Measurements from ENCODE around the gene WNT8B. TPM values are rescaled to one million over a fixed set of nuclear protein-coding genes. Genes with fewer than 3 reads are reported as not detected.

WNT8B gene
- total RNA-seq, 2 experiments from 2014 or later, result not detected

DNA sequence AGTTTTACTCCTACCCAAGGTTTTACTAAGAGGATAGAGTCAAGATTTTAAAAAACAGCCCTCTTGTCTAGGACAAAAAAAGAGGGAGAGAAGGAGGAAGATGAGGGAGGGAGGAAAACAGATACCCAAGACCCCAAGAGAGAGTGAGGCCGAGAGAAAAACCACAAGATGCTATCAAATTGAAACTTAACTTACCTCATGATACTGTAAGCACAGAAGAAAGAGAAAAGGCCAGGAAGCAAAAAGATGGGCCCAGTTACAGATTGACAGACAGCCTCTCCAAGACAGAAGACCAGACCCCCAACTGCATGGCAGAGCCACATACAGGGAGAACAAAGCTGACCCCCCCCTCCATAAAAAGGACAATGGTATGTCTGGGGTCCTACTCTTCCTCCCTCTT lies 45.5 kb downstream of the WNT8B start:
- POLR2A ChIA-PET, result interaction anchor here (0.9 to 1.5 kb wide), 2 partner anchors 21 to 161 kb away, joined by 4 to 7 read pairs; partner anchors contain the start of genes NDUFB8 and SCD

DNA sequence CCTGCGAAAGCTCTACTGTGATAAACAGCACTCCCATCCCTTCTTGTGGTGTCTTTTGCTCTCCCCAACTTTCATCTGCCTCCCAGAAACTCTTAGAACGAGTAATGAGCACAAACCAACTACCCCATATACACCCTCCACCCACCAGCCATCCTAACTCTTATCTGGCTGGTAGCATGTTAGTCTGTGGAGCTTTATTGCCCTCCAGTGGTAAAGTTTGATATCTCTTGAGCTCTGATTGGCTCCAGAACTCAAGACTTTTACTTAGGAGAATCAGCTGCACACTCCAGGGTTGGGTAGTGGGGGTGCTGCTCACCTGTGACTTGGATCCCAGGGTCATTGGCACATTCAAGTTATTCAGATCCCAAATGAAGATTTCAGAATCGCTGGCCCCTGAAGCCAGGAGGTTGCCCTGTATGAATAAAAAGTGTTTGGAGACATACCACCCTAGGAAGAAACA lies 45.9 kb downstream of the WNT8B start:
- CTCF ChIA-PET, result interaction anchor here (0.6 to 7.2 kb wide), 18 partner anchors 9 to 173 kb away, joined by 3 to 76 read pairs (median 4); partner anchors contain the start of genes HIF1AN, SCD and SEC31B
- POLR2A ChIA-PET, result interaction anchor here (0.5 to 1.7 kb wide), 6 partner anchors 20 to 276 kb away, joined by 3 to 7 read pairs (median 4); partner anchors contain the start of genes NDUFB8 and SCD

More for the DNA sequence above, 45.5 kb downstream of the WNT8B start:
- CTCF ChIA-PET, result interaction anchor here (0.7 to 7.2 kb wide), 15 partner anchors 8 to 170 kb away, joined by 3 to 76 read pairs (median 5); partner anchors contain the start of genes SCD and SEC31B

DNA sequence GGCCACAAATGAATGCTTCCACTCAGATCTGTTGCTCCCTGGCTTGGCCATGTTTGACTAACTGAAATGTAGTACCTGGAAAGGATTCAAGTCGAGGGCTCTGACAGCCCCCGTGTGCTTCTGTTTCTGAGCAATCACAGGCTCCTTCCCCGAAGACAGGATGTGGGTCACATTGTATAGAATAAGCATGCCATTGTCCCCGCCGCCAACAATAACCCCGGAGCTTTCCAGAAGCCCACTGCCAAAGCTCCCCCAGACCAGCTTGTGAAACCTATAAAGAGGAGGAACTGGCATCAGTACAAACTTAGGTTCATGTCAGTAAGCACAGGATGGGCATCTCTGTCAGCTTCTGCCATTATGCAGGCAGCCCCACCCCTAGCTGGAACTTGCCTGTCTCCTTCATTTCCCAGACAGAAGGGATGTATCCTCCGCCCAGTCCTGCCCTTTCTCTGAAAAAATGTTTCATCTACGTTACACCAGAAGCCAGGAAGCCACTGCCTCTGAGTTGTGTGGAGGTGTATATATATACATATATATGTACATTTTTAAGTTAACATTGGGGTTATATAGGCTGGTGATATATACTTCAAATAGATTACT lies 46.5 kb downstream of the WNT8B start:
- ChIA-PET POLR2A (interaction anchor here (0.5 to 1.7 kb wide), 6 partner anchors 19 to 276 kb away, joined by 3 to 7 read pairs (median 4); partner anchors contain the start of genes NDUFB8 and SCD), CTCF (interaction anchor here (0.6 to 7.2 kb wide), 14 partner anchors 9 to 173 kb away, joined by 3 to 76 read pairs (median 6); partner anchors contain the start of genes HIF1AN, SCD and SEC31B)

DNA sequence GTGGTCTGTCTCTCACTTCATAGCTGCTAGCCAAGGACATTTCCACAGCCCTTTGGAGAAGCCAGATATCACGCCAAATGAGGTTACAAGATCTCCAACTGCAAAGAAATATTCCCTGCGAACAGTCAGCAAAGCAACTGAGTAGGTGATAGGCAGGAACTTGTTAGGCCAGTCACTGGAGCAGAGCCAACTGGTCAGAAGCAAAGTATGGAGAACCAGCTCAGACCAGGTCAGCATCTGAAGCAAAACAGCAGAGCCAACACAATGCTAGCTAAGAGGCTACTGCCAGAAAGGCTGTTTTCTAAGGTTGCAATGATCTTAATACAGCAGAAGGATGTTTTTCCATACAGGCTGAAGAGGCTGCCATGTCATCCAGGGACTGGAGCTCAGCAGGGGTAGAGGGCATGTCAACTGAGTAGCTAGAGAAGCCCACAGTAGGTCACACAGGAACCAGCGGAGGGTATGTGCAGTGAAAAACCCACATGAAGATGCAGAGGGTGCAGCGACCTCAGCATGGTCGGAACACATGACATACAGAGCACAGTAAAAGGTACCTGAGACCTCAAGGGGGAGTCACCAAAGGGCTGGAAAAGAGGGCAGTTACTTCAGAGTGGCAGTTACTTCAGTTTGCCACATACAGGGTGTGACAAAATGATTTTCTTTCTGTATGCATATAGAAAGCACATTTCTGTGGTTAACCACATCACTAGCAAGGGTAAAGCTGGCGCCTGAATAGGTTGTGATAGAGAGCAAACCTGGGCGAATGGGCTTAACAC lies 47.9 kb downstream of the WNT8B start:
- ChIA-PET CTCF (interaction anchor here (0.9 to 7.2 kb wide), 9 partner anchors 9 to 172 kb away, joined by 3 to 76 read pairs (median 7); partner anchors contain the start of genes SCD and SEC31B), POLR2A (interaction anchor here (0.8 to 1.7 kb wide), 4 partner anchors 8 to 164 kb away, joined by 3 to 6 read pairs (median 4); partner anchors contain the start of genes HIF1AN and SCD)

DNA sequence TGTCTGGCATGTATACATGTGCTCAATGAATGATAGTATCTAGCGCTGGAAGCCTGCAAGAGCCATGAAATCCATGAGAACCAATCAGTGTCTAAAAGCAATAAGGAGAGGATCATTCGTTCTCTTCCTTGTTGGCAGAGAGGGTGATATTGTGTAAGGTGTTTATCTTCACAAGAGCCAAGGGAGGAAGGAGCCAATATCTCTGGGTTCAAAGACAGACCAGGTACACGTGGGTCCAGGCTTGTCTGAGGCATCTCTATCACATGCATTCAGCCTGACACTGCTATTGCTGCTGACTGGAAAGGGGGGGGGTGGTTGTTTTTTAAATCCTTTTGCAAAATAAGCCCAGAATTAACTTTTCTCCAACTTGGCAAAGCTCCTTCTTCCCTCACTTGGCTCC lies 52.8 kb downstream of the WNT8B start:
- ChIA-PET CTCF (interaction anchor here (0.6 kb wide), 1 partner anchor 82 kb away, joined by 3 read pairs; no protein-coding TSS in a partner anchor), POLR2A (no interaction called here)

DNA sequence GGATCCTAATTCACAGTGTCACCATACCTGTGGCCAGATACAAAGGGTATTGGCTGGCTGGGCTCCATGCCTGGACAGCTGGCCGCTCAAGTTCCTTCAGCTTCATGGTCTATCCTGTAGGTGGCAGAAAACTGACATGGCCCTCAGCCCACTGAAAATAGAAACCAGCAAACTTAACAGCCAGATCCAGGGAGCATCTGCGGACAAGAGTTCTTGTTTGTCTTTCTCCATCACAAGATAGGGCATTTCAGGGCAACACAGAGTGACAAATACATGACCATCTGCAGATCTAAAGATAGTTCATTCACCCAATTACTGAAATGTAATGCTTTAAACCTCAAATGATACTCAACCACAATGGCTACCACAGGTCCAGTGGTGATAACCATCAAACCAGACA lies 54.0 kb downstream of the WNT8B start:
- POLR2A ChIA-PET, result no interaction called here
- CTCF ChIA-PET, result interaction anchor here (0.8 to 3.1 kb wide), 5 partner anchors 11 to 178 kb away, joined by 3 to 32 read pairs (median 11); no protein-coding TSS in a partner anchor

DNA sequence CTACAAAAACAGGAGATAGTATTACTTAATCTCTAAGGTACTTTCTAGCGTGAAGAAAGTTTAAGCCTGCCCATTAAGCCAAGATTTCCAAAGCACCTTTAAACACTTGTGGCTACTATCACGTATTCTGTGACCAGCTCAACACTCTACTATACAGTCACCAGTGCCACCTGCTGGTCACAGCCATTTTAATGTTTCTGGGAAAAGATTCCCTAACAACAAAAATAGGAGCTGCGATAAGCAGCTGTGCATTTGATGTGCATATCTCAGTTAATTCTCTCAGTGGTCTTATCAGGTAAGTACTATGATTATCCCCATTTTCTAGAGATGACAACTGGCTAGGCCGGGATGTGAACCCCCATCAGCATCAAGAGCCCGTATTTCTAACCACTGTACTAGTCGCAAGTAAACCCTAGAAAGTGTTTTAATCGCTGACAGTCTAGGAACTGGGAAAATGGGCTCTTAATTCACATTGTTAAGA lies 56.0 kb downstream of the WNT8B start:
- ChIA-PET CTCF (interaction anchor here (0.9 to 3.3 kb wide), 20 partner anchors 8 to 183 kb away, joined by 3 to 44 read pairs (median 4); partner anchors contain the start of gene HIF1AN), POLR2A (interaction anchor here (0.6 kb wide), 1 partner anchor 8 kb away, joined by 3 read pairs; no protein-coding TSS in a partner anchor)

DNA sequence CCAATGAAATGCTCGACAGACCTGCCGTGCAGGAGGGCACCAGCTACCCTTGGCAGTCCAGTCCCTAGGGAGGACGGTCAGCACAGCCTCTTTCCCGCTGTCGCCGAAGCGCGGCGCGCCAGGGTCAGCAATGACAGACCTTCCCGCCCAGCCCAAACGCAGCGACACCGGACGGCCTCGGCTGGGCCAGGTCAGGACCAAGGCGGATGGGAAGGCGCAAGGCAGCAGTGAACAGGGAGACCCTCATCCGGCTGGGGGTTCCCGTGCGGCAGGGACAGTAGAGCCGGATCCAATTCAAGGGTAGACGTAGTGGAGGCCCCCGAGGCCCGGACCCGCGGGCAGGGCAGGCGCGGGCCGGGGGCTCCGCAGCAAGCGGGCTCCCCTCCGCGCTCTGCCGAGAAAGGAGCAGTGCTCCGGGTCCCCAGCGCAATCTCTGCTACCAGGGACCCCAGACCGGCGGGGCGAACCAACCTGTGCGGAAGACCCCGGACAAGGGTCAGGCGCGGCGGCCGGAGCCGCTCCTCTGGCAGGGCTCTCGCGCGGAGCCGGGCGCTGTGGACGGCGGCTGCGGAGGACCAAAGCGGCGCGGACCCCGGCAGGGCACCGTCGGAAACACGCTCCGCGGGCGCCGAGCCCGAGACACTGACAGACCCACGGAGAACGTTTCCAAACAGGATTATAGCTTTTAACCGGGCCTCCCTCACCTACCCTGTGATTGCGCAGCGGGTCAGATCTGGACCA lies 56.7 kb downstream of the WNT8B start, which contains the start of gene SEC31B:
Gene SEC31B, minus strand, starts transcription at position 551 of the 741 bp plus-strand sequence. CDS start 2,909 bp downstream, outside the sequence.
- ChIA-PET POLR2A (interaction anchor here (0.6 kb wide), 1 partner anchor 9 kb away, joined by 3 read pairs; no protein-coding TSS in a partner anchor), CTCF (interaction anchor here (1.1 to 3.3 kb wide), 17 partner anchors 8 to 184 kb away, joined by 3 to 44 read pairs (median 6); partner anchors contain the start of gene HIF1AN)

DNA sequence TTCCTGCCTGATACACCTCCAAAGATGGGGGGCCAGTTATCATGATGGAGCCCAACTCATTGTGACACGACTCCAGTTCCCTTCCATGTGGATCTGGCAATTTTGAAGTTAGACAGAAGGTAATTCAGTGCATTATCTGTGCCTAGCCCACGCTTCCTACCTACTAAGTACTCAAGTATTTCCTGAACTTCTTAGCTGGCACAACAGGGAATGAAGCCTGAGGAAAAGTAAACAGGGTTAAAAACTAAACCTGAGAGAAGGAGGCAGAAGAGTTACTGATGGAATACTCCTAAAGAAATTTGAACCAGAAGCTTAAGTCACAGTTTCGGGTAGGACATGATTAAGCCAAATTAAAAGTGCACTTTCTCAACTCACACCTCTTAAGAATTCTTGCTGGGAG lies 58.0 kb downstream of the WNT8B start:
- ChIA-PET CTCF (interaction anchor here (0.6 to 3.3 kb wide), 4 partner anchors 12 to 216 kb away, joined by 4 to 44 read pairs (median 4); no protein-coding TSS in a partner anchor), POLR2A (no interaction called here)

DNA sequence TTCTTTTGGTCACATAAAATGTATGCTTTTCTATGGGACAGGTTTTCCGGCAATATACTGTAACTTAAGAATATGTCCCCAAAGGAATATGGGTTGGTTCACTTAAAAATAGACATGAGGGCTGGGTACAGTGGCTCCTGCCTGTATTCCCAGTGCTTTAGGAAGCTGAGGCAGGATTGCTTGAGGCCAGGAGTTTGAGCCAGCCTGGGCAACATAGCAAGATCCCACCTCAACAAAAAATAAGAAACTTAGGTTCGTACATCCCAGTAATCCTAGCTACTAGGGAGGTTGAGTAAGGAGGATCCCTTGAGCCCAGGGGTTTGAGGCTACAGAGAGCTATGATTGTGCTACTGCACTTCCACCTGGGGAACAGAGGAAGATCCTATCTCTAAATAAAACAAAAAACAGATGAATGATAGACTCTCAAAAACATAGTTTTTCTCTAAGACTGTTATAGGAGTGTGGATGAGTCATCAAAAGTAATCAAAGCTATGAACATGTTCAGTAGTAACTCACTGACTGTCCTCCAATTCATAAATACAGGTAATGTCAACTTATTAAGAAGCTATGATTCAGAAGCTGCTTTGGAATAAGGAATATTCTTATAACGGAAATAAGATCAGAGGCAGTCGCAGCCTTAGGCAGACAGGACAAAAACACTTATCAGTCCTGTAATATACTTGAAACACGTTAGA lies 59.4 kb downstream of the WNT8B start:
- POLR2A ChIA-PET, result interaction anchor here (0.6 to 1.3 kb wide), 3 partner anchors 14 to 190 kb away, joined by 3 to 5 read pairs (median 4); partner anchors contain the start of gene HIF1AN
- CTCF ChIA-PET, result interaction anchor here (0.9 to 2.5 kb wide), 4 partner anchors 11 to 88 kb away, joined by 3 to 7 read pairs (median 6); partner anchors contain the start of gene HIF1AN

DNA sequence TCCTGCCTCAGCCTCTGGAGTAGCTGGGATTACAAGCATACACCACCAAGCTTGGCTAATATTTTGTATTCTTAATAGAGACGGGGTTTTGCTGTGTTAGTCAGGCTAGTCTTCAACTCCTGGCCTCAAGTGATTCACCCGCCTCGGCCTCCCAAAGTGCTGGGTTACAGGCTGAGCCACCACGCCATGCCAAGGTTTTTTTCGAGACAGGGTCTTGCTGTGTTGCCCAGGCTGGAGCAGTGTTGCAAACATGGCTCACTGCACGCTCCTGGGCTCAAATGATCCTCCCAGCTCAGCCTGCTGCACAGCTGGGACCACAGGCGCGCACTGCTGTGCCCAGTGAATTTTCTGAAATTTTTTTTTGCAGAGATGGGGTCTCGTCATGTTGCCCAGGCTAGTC lies 60.1 kb downstream of the WNT8B start:
- CTCF ChIA-PET, result interaction anchor here (0.9 to 2.5 kb wide), 3 partner anchors 11 to 13 kb away, joined by 3 to 7 read pairs (median 7); partner anchors contain the start of gene HIF1AN

DNA sequence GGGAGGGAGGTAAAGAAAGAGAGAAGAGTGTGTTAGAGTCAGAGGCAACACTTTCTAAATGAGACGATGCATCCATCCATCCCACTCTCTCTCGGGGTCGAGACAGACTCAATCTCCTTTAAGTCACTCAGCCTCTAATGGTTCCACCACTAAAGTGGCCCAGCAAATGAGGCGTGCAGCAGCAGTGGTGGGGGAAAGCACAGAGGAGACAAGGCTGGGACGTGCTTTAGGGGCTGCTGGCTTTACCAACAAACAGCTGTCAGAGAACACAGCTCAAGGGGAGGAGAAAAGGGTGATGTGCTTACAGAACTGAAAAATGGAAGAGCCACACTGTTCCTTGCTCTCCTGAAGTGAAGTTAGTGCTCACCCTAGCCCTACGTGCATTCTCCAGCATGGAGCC lies 61.4 kb downstream of the WNT8B start:
- CTCF ChIA-PET, result interaction anchor here (1.0 to 2.5 kb wide), 2 partner anchors 11 to 90 kb away, joined by 3 to 7 read pairs; partner anchors contain the start of gene HIF1AN
- POLR2A ChIA-PET, result no interaction called here

More for the DNA sequence above, 60.1 kb downstream of the WNT8B start:
- POLR2A ChIA-PET, result interaction anchor here (1.3 kb wide), 1 partner anchor 152 kb away, joined by 4 read pairs; no protein-coding TSS in a partner anchor

DNA sequence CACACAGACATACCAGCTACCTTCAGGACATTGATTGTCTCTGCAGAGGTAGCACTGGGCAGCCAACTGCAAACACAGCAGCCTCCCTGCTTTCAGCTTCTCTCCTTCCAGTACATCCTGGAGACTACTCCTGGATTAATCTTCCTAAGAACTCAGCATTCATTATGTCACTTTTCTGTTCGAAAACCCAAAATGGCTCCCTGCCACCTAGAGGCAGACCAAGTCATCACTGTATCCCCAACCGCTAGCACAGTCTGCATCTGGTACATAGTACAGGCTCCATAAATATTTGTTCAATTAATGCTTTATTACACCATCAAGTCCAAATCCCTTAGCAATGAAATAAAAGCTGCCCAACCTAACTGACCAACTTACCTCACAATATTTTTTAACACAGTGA lies 61.8 kb downstream of the WNT8B start:
- CTCF ChIA-PET, result interaction anchor here (1.0 kb wide), 1 partner anchor 91 kb away, joined by 3 read pairs; no protein-coding TSS in a partner anchor
- POLR2A ChIA-PET, result no interaction called here

DNA sequence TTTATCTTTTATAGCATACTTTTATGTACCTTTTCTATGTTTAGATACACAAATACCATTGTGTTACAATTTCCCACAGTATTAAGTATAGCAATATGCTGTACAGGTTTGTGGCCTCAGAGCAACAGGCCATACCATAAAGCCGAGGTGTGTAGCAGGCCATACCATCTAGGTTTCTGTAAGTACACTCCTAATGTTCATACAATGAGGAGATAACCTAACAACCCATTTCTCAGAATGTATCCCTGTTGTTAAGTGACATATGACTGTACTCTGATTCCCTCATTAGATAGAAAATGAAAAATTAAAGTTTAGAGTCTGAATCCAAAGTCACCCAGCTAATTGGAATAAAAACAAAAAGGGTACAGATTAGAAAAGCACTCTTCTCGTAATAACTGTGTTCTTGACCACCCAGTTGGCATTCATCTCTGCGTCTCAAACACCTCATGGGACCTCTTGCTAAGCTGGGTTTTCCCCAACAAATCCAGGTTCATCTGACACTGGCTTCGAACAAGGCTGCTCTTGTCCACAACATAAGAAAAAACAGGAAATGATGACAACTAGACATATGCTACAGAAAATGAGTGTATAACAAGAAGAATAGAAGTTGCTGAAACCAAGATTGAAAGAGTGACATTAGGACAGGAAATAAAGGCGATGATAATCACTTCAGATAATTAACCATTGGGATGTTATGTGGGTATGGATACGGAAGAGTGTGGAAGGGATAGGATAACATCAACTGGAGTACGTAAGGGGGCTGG lies 65.5 kb downstream of the WNT8B start:
- POLR2A ChIA-PET, result interaction anchor here (0.5 to 2.4 kb wide), 2 partner anchors 13 to 19 kb away, joined by 6 to 7 read pairs; no protein-coding TSS in a partner anchor
- CTCF ChIA-PET, result interaction anchor here (0.7 to 2.9 kb wide), 6 partner anchors 8 to 46 kb away, joined by 3 to 14 read pairs (median 6); partner anchors contain the start of gene HIF1AN

DNA sequence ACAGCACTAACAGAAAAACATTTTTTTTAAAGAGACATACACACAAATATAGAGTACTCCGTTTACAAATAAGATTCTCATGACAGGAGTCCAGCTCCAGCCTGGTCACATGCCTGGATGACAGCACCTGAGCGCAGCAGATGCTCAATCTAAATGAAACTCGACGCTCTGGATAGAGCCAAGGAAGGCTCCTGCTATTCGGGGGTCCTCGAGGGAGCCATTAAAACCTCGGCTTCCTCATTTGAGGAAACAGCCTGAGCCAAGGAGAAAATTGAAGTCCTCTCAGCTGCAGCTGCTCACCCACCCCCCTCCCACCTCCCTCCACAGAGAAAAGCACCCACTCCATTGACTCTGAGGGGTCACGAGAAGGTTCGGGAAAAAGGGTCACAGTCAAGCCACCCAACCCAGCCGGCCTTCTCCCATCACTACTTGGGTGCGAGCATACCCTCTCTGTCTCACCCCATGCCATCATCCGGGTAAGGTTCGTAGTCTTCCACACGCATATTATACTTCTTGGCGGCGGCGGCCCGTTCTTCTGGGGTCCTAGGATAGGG lies 66.2 kb downstream of the WNT8B start:
- POLR2A ChIA-PET, result interaction anchor here (2.4 kb wide), 1 partner anchor 20 kb away, joined by 7 read pairs; no protein-coding TSS in a partner anchor

More for the DNA sequence above, 66.2 kb downstream of the WNT8B start:
- CTCF ChIA-PET, result interaction anchor here (0.7 to 1.7 kb wide), 2 partner anchors 10 to 18 kb away, joined by 4 read pairs; no protein-coding TSS in a partner anchor

Data from activated CD8-positive, alpha-beta memory T cell treated with anti-CD3 and anti-CD28 coated beads for 36 hours (primary cell).